Pancreas (tissue), 10 donors: Measurements from ENCODE around the gene GRIN2B. TPM values are rescaled to one million over a fixed set of nuclear protein-coding genes. Genes with fewer than 3 reads are reported as not detected.

Experiments used
- ATAC-seq, 4 donors: fragments of 200-7000 bp; cut with Tn5 transposase; one replicate each; pipeline versions ENCODE4 v1.8.0 to v1.9.1; 2020; ENCODE audit warnings: mild to moderate bottlenecking in 4 of 4, moderate library complexity in 4 of 4
- DNase-seq, 6 donors: peaks; one replicate each; pipeline ENCODE4 v3.0.0-alpha.2; 2020
- FAIRE-seq: peaks from 2 replicates; lab custom pipeline; 2012; peaks lifted over from hg19 to GRCh38; lab: Jason Lieb, UNC
- H3K27ac ChIP-seq, 4 donors: fragments of 200-600 bp; sonication (generic); 1 replicate in 3 of 4; 2 replicates in 1 of 4; pipeline versions ENCODE4 v1.5.0 to v1.8.0; 2020
- H3K27me3 ChIP-seq, 4 donors: fragments of 200-600 bp; one replicate each; pipeline ENCODE4 v1.8.0; 2021
- H3K36me3 ChIP-seq, 3 donors: fragments of 200-600 bp; sonication (generic) in 1 of 3; one replicate each; pipeline versions ENCODE4 v1.5.0 to v1.8.0; 2020 to 2021
- H3K4me1 ChIP-seq, 3 donors: fragments of 200-600 bp; one replicate each; pipeline ENCODE4 v1.8.0; 2021
- H3K4me3 ChIP-seq, 4 donors: fragments of 200-600 bp; sonication (generic) in 2 of 4; one replicate each; pipeline versions ENCODE4 v1.5.0 to v1.8.0; 2020 to 2021
- H3K9me3 ChIP-seq, 4 donors: fragments of 200-600 bp; one replicate each; pipeline ENCODE4 v1.8.0; 2021
- WGBS, 2 donors: extraction: QIAGEN DNeasy Blood & Tissue Kit; methylation state at CpG; one replicate each; pipeline ENCODE4 v1.1.7; 2013; 5-methylcytosine and 5-hydroxymethylcytosine counted together
- intact Hi-C, 3 donors: fragments of 100-400 bp; cut with DNase I; formaldehyde crosslinking; loops; one replicate each; pipeline versions ENCODE4 v1.11.1 to v1.14.2; 2022
- polyA plus RNA-seq, 2 donors: library from polyadenylated mRNA; stranded (reverse); fragments of 200-250 nt; gene quantifications; one replicate each; pipeline ENCODE4 v1.2.3, GENCODE V29; 2013
- total RNA-seq, 6 donors: library from RNA; stranded (reverse); fragmentation: NEBNext Ultra II Directional in 4 of 6; extraction: Animal tissue kit (Norgen Biotek cat#: 25700) in 4 of 6; gene quantifications; one replicate each; pipeline versions ENCODE4 v1.2.1 to v1.2.4, GENCODE V29; 2021 to 2023
- TF ChIP-seq, protein P1 (sequence below), 4 donors: fragments of 200-600 bp; sonication (generic) in 3 of 4; IDR thresholded peaks; one replicate each; pipeline versions ENCODE4 v1.5.0 to v1.8.0; 2021; ENCODE audit warnings: antibody characterized with exemption in 4 of 4
- donor health status: healthy with polysubstance abuse.
- donor health status: DM: no; HTN: no; CAD: no; lungs with moderate emphysema.
- donor health status: DM: no; HTN: no; CAD: no.
- donor health status: control.
- donor health status: control.
- donor health status: Bipolar disorder and iron deficiency.
- donor health status: DM: yes; HTN: yes; CAD: no.
- donor health status: DM: no; HTN: no; CAD: no.
- donor health status: DM: no; HTN: no; CAD: no.
- donor health status: DM: yes; HTN: yes; CAD: no.

GRIN2B gene
- under 1 TPM; under 0.01 to 0.15 (median 0.07) TPM for total RNA-seq
- polyA plus RNA-seq = under 1 TPM in 1 of 2 donors, not detected in 1; 0.02 TPM

DNA sequence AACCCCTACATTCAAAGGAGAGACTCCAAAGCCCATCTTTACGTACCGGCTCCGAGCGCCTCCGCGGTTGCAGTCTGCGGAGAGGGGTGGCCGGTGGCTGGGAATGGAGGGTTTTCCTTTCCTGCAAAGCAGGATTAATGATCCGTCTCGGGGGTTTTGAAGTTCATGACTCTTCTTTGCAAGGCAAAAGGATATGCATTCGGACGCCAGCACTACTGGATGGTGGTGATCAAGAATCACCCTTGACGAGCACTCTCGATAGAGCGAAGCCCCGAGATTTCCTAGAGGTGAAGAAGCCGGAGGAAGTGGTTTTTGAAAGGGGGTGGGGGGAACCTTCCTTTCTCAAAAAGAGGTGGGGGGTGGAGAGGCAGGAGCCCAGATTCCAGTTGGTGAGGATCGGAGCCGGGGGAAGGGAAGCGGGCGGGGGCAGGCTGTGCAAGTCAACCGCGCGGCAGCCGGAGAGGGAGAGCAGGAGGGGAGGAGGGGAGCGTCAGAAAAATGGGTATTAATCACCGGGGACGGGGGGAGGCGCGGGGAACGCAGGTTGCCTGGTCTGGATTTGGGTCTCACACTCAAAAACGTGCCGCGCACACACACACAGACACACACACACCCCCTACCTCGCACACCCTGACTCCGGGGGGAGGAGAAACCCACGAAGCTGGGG is at the start of gene GRIN2B:
Gene GRIN2B, minus strand, starts transcription at position 307 of the 667 bp plus-strand sequence. CDS start 115,394 bp downstream, outside the sequence.
- intact Hi-C loops = no loop called here
- H3K4me3 ChIP-seq = peak within 1 kb of the TSS in 2 of 4 donors; percentile 26 to 36
- FAIRE-seq (no peak), ATAC-seq (peak in 2 of 4 donors; percentile 32 to 34), DNase-seq (peak in 1 of 6 donors; percentile 55)
- TF ChIP-seq, protein P1, sequence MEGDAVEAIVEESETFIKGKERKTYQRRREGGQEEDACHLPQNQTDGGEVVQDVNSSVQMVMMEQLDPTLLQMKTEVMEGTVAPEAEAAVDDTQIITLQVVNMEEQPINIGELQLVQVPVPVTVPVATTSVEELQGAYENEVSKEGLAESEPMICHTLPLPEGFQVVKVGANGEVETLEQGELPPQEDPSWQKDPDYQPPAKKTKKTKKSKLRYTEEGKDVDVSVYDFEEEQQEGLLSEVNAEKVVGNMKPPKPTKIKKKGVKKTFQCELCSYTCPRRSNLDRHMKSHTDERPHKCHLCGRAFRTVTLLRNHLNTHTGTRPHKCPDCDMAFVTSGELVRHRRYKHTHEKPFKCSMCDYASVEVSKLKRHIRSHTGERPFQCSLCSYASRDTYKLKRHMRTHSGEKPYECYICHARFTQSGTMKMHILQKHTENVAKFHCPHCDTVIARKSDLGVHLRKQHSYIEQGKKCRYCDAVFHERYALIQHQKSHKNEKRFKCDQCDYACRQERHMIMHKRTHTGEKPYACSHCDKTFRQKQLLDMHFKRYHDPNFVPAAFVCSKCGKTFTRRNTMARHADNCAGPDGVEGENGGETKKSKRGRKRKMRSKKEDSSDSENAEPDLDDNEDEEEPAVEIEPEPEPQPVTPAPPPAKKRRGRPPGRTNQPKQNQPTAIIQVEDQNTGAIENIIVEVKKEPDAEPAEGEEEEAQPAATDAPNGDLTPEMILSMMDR (IDR thresholded peaks at IDR 0.05) = no peak
- H3K9me3 ChIP-seq = no peaks in the 10 kb centered on the region
- no peak within 1 kb of the TSS for H3K27ac ChIP-seq
- no peaks in the 10 kb centered on the region for H3K36me3 ChIP-seq
- H3K4me1 ChIP-seq = no peaks in the 10 kb centered on the region
- WGBS, 2 donors = 2 to 4% methylated on average over 29 to 37 of the region's 37 CpGs
- H3K27me3 ChIP-seq = peaks cover 0 to 27% (median 3%) of the 10 kb centered on the region in 4 donors

GRCh38 chr12:14026537-14026936 is 45.1 kb upstream of the GRIN2B start:
- WGBS, 2 donors = 74% methylated on average over 4 of the region's 4 CpGs
- Histone ChIP-seq H3K4me1 (no peaks in the 10 kb centered on the region), H3K9me3 (no peaks in the 10 kb centered on the region), H3K27ac (no peak overlapping the region), H3K27me3 (no peaks in the 10 kb centered on the region), H3K4me3 (no peak overlapping the region), H3K36me3 (no peaks in the 10 kb centered on the region)
- intact Hi-C loops = no loop called here
- ATAC-seq (no peak), DNase-seq (no peak), FAIRE-seq (no peak)
- TF ChIP-seq, protein P1 (IDR thresholded peaks at IDR 0.05) = no peak

- Histone ChIP-seq H3K9me3 (no peaks in the 10 kb centered on the region), H3K27me3 (no peaks in the 10 kb centered on the region), H3K4me1 (no peaks in the 10 kb centered on the region), H3K4me3 (no peak overlapping the region), H3K36me3 (no peaks in the 10 kb centered on the region), H3K27ac (no peak overlapping the region)
- intact Hi-C loops = no loop called here
- peak; percentile 84 for FAIRE-seq
- no peak for DNase-seq
- ATAC-seq = no peak
- TF ChIP-seq, protein P1 (IDR thresholded peaks at IDR 0.05) = no peak
Observed at GRCh38 chr12:14024591-14024990, 43.2 kb upstream of the GRIN2B start.

- FAIRE-seq = no peak
- Histone ChIP-seq H3K36me3 (no peaks in the 10 kb centered on the region), H3K9me3 (no peaks in the 10 kb centered on the region), H3K4me3 (no peak overlapping the region), H3K27ac (no peak overlapping the region), H3K27me3 (no peaks in the 10 kb centered on the region), H3K4me1 (no peaks in the 10 kb centered on the region)
- 62 to 75% methylated on average over 2 of the region's 2 CpGs for WGBS, 2 donors
- TF ChIP-seq, protein P1 (IDR thresholded peaks at IDR 0.05) = no peak
- ATAC-seq = no peak
- intact Hi-C loops = no loop called here
- no peak for DNase-seq
Observed at GRCh38 chr12:14018080-14018479, 36.7 kb upstream of the GRIN2B start.

- Histone ChIP-seq H3K4me1 (no peaks in the 10 kb centered on the region), H3K36me3 (no peaks in the 10 kb centered on the region), H3K4me3 (no peak overlapping the region), H3K27me3 (no peaks in the 10 kb centered on the region), H3K9me3 (no peaks in the 10 kb centered on the region), H3K27ac (no peak overlapping the region)
- TF ChIP-seq, protein P1 (IDR thresholded peaks at IDR 0.05) = no peak
- FAIRE-seq = no peak
- no peak for DNase-seq
- no peak for ATAC-seq
- intact Hi-C loops = no loop called here
- WGBS, 2 donors = 55 to 93% methylated on average over 1 of the region's 1 CpG
Observed at GRCh38 chr12:14010989-14011388, 29.6 kb upstream of the GRIN2B start.
